Heart left ventricle (tissue), 13 donors: ENCODE results near the gene QRICH1.

Experiments
- CTCF ChIP-seq, 12 donors: fragments of 200-600 bp; sonication (generic) in 4 of 12; IDR thresholded peaks; one replicate each; pipeline versions ENCODE4 v1.5.0 to v1.8.0; 2018 to 2022; ENCODE audit warnings: antibody characterized with exemption in 12 of 12, mild to moderate bottlenecking in 5 of 12
- POLR2A ChIP-seq, 2 donors: fragments of 450-650 bp; IDR thresholded peaks; one replicate each; pipeline ENCODE4 v1.6.1; 2017; ENCODE audit warnings: antibody characterized with exemption in 2 of 2, mild to moderate bottlenecking in 2 of 2, moderate library complexity in 2 of 2
- donor health status: ischemic (EF 13 %, LVEDD 7.1; RV severe dilation, severe dysfunction).
- donor health status: DM: no; HTN: yes; CAD: no.
- donor health status: DM: no; HTN: no; CAD: no.
- donor health status: ischemic (EF 25% LVEDD 6.9; RV normal size, moderate dysfunction).
- donor health status: ischemic (EF 25% LVEDD 5.7; RV mildly dilated, moderate dysfunction).
- donor health status: ischemic (EF 35%, LVEDD 5.7; RV mildly dilated, moderate dysfunction).
- donor health status: nonischemic (EF 11% LVEDD 7.7; RV severe dilation, severe dysfunction).
- donor health status: DM: yes; HTN: yes; CAD: no.
- donor health status: PGD.
- donor health status: ischemic (EF 29% LVEDD 5.4; RV normal size, mild dysfunction).
- donor health status: nonischemic (EF 23%, LVEDD 6.1; RV moderate dilation, normal function).

GRCh38 chr3:49098429-49098828 lies 4.6 kb upstream of the QRICH1 start:
- no peak for TF ChIP-seq POLR2A (IDR thresholded peaks at IDR 0.05)
- no peak for TF ChIP-seq CTCF (IDR thresholded peaks at IDR 0.05)
